Pancreas (tissue), 10 donors: ENCODE measurements around the gene TPSD1. TPM values are rescaled to one million over a fixed set of nuclear protein-coding genes. Genes with fewer than 3 reads are reported as not detected.

Source experiments
- ATAC-seq, 4 donors: fragments of 200-7000 bp; cut with Tn5 transposase; one replicate each; pipeline versions ENCODE4 v1.8.0 to v1.9.1; 2020; ENCODE audit warnings: mild to moderate bottlenecking in 4 of 4, moderate library complexity in 4 of 4
- DNase-seq, 6 donors: peaks; one replicate each; pipeline ENCODE4 v3.0.0-alpha.2; 2020
- FAIRE-seq: peaks from 2 replicates; lab custom pipeline; 2012; peaks lifted over from hg19 to GRCh38; lab: Jason Lieb, UNC
- H3K27ac ChIP-seq, 4 donors: fragments of 200-600 bp; sonication (generic); 1 replicate in 3 of 4; 2 replicates in 1 of 4; pipeline versions ENCODE4 v1.5.0 to v1.8.0; 2020
- H3K27me3 ChIP-seq, 4 donors: fragments of 200-600 bp; one replicate each; pipeline ENCODE4 v1.8.0; 2021
- H3K36me3 ChIP-seq, 3 donors: fragments of 200-600 bp; sonication (generic) in 1 of 3; one replicate each; pipeline versions ENCODE4 v1.5.0 to v1.8.0; 2020 to 2021
- H3K4me1 ChIP-seq, 3 donors: fragments of 200-600 bp; one replicate each; pipeline ENCODE4 v1.8.0; 2021
- H3K4me3 ChIP-seq, 4 donors: fragments of 200-600 bp; sonication (generic) in 2 of 4; one replicate each; pipeline versions ENCODE4 v1.5.0 to v1.8.0; 2020 to 2021
- H3K9me3 ChIP-seq, 4 donors: fragments of 200-600 bp; one replicate each; pipeline ENCODE4 v1.8.0; 2021
- CTCF ChIP-seq, 4 donors: fragments of 200-600 bp; sonication (generic) in 3 of 4; IDR thresholded peaks; one replicate each; pipeline versions ENCODE4 v1.5.0 to v1.8.0; 2021; ENCODE audit warnings: antibody characterized with exemption in 4 of 4
- WGBS, 2 donors: extraction: QIAGEN DNeasy Blood & Tissue Kit; methylation state at CpG; one replicate each; pipeline ENCODE4 v1.1.7; 2013; 5-methylcytosine and 5-hydroxymethylcytosine counted together
- intact Hi-C, 3 donors: fragments of 100-400 bp; cut with DNase I; formaldehyde crosslinking; loops; one replicate each; pipeline versions ENCODE4 v1.11.1 to v1.14.2; 2022
- polyA plus RNA-seq, 2 donors: library from polyadenylated mRNA; stranded (reverse); fragments of 200-250 nt; gene quantifications; one replicate each; pipeline ENCODE4 v1.2.3, GENCODE V29; 2013
- total RNA-seq, 6 donors: library from RNA; stranded (reverse); fragmentation: NEBNext Ultra II Directional in 4 of 6; extraction: Animal tissue kit (Norgen Biotek cat#: 25700) in 4 of 6; gene quantifications; one replicate each; pipeline versions ENCODE4 v1.2.1 to v1.2.4, GENCODE V29; 2021 to 2023
- donor health status: healthy with polysubstance abuse.
- donor health status: DM: no; HTN: no; CAD: no; lungs with moderate emphysema.
- donor health status: DM: no; HTN: no; CAD: no.
- donor health status: control.
- donor health status: control.
- donor health status: Bipolar disorder and iron deficiency.
- donor health status: DM: yes; HTN: yes; CAD: no.
- donor health status: DM: no; HTN: no; CAD: no.
- donor health status: DM: no; HTN: no; CAD: no.
- donor health status: DM: yes; HTN: yes; CAD: no.

The TPSD1 gene
- total and polyA plus RNA-seq, 8 donors = 0.19 to 0.61 (median 0.26) TPM; not detected in 5

GRCh38 chr16:1256874-1257322, 1.0 kb downstream of the TPSD1 start:
- H3K9me3 ChIP-seq = no peaks in the 10 kb centered on the region
- DNase-seq = peak in 2 of 6 donors; percentile 24 to 73
- ATAC-seq = no peak
- H3K4me3 ChIP-seq = no peak overlapping the region
- no peaks in the 10 kb centered on the region for H3K27me3 ChIP-seq
- H3K36me3 ChIP-seq = no peaks in the 10 kb centered on the region
- no peak for FAIRE-seq
- intact Hi-C loops = no loop called here
- H3K4me1 ChIP-seq = no peaks in the 10 kb centered on the region
- WGBS, 2 donors = 57 to 70% methylated on average over 22 of the region's 22 CpGs
- no peak overlapping the region for H3K27ac ChIP-seq
- TF ChIP-seq CTCF (IDR thresholded peaks at IDR 0.05) = no peak

GRCh38 chr16:1257561-1258224, 1.8 kb downstream of the TPSD1 start:
- Histone ChIP-seq H3K9me3 (no peaks in the 10 kb centered on the region), H3K4me1 (no peaks in the 10 kb centered on the region), H3K36me3 (no peaks in the 10 kb centered on the region), H3K27me3 (no peaks in the 10 kb centered on the region), H3K4me3 (no peak overlapping the region), H3K27ac (no peak overlapping the region)
- 71 to 74% methylated on average over 34 of the region's 34 CpGs for WGBS, 2 donors
- no peak for FAIRE-seq
- DNase-seq = peak in 1 of 6 donors; percentile 63
- intact Hi-C loops = no loop called here
- no peak for ATAC-seq
- TF ChIP-seq CTCF (IDR thresholded peaks at IDR 0.05) = no peak

- intact Hi-C loops = no loop called here
- 41 to 53% methylated on average over 12 of the region's 12 CpGs for WGBS, 2 donors
- no peaks in the 10 kb centered on the region for H3K9me3 ChIP-seq
- H3K4me1 ChIP-seq = no peaks in the 10 kb centered on the region
- no peak for FAIRE-seq
- H3K4me3 ChIP-seq = no peak overlapping the region
- no peak overlapping the region for H3K27ac ChIP-seq
- peak in 1 of 6 donors; percentile 78 for DNase-seq
- H3K27me3 ChIP-seq = peaks cover 0 to 5% (median 0%) of the 10 kb centered on the region in 4 donors
- peak in 1 of 4 donors; percentile 13 for ATAC-seq
- H3K36me3 ChIP-seq = no peaks in the 10 kb centered on the region
- TF ChIP-seq CTCF (IDR thresholded peaks at IDR 0.05) = no peak
Observed at GRCh38 chr16:1258225-1258600, 2.3 kb downstream of the TPSD1 start.

GRCh38 chr16:1258906-1259759, 3.3 kb downstream of the TPSD1 start:
- FAIRE-seq = no peak
- peak in 3 of 6 donors; percentile 37 to 74 (median 72) for DNase-seq
- H3K4me3 ChIP-seq = peak overlapping the region in 1 of 4 donors; percentile 28
- no peak overlapping the region for H3K27ac ChIP-seq
- no peaks in the 10 kb centered on the region for H3K4me1 ChIP-seq
- intact Hi-C loops = no loop called here
- peak; percentile 32 to 49 (median 45) for ATAC-seq
- H3K27me3 ChIP-seq = peaks cover 0 to 5% (median 0%) of the 10 kb centered on the region in 4 donors
- no peaks in the 10 kb centered on the region for H3K9me3 ChIP-seq
- H3K36me3 ChIP-seq = no peaks in the 10 kb centered on the region
- no peak for TF ChIP-seq CTCF (IDR thresholded peaks at IDR 0.05)
- WGBS, 2 donors = 8 to 11% methylated on average over 35 to 42 of the region's 42 CpGs
